Measurements from ENCODE around the gene KRTAP12-3.

The KRTAP12-3 gene

DNA sequence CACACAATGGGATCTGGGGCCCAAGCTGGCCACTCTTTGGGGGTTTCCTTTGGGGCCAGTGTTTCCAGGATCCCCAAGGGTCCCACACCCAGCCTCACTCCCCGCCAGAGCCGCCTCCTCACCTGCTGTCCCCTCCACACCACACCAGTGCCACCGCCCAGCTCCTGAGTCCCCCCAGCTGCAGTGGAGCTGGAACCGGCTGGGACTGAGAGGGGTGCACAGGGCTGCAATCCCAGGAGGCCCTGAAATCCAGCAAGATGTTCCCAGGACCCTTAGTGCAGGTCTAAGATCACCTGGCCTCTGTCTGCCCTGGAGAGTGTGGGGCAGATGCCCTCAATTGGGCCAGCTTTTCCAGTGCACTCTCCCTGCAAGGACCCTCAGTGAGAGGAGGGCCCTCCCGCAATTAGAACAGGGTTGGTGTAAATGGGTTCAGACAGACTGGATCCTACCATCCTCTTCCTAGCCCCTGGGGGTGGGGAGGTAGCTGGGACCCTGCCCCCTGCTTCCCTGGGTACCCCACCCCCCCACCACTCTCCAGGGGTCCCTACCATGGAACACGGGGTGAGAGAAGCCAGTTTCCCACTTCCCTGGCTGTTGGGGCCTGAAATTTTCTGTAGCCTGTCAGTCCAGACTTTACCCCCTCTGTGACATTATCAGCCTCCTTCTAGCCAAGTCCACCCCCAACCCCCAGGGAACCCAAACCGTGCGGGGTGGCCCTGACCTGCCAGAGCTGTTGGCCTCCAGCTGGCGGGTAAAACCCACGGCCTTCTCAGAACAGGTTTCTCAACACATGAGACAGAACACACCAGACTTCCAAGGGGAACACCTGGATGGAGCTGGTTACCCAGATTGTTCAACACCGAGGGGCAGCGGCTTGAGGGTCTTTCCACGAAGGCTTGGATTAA lies 46.3 kb downstream of the KRTAP12-3 start:
- DNase-seq = no peak

DNA sequence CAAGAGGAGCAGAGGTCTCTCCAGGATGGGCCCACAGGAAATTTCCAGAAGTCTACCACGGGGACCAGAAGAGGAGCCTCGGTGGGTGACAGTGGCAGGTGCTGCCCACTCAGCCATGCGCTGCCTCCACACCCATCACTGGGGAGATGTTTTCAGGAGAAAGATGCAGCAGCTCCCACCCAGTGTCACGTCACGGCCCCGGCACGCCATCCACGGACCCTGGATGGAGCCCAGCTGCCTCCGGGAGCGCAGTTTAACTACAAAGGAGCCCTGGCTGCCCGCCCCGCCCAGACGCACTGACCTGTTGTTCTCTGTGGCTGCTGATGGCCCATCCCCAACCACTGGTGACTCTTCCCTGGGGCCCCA lies 46.9 kb downstream of the KRTAP12-3 start:
- DNase-seq = no peak

DNA sequence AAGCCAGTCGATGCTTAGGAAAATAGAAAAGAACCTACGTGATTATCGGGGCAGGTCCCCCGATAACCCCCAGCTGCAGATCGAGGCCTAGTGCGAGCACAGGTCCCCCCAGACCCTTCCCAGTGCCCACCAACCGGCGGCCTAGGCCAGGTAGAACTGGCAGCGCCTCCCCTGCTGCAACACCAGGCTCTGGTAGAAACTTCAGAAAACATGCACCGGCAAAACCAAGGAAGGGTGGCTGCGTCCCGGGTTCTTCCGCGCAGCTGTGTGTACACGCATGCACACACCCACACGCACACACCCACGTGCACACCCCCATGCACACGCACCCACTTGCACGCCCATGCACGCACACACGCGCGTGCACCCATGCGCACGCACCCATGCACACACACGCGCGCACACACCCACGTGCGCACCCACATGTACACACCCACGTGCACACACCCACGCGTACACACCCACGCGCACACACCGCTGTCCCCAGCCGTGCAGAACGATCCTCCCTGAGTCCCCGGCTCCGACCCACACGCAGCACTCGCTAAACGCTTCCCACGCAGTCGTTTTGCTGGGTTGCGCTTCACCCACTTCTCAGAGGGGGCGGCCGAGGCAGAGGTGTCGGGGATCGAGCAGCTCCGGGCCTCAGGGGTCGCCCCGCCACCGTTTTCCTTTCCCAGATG lies 48.4 kb downstream of the KRTAP12-3 start:
- DNase-seq = peak; percentile 36

DNA sequence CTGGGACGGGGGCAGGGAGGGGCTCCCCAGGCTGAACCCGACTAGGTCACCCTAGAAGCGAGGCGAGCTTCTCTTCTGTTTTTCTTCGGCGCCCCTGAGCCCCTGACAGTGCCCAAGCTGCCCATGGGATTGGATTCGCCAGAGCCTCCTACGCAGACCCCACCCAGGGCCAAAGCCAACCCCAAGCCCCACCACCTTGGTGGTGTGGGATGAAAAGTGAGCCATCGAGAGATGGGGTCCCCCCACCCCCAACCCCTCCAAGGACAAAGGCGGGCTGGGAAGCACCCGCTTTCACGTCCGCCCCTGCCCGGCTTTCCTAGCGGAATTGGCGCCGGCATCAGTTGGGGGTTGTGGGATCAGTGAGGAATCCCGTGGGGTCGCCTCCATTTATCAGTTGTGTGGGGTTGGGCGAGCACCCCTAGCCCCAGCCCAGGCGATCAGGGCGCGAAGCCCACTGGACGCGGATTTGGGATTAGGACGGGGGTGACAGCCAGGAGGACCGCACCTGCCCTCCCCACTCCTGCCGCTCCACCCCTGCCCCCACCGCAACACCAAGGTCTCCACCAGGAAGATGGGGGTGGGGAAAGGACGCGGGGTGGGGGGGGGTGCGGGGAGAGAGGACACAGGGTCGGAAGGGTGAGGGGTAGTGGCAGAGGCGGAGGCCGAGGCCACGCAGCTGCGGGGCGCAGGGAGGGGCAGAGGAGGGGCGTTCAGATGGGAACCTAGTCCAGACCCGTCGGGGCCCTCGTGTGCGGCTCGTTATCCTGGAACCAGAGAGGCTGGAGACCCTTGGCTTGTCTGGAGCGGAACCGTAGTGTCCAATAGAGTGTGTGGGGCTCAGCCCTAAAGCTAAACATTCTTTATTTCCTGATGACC lies 49.2 kb downstream of the KRTAP12-3 start:
- DNase-seq = peak; percentile 32
